Astrocyte (in vitro differentiated cells and primary cell): Measurements from ENCODE around the gene ZNF775. TPM values are rescaled to one million over a fixed set of nuclear protein-coding genes. Genes with fewer than 3 reads are reported as not detected.

ENCODE experiments used
- DNase-seq: peaks from one replicate; pipeline ENCODE4 v3.0.0-alpha.2; 2010; ENCODE audit warnings: low read depth
- FAIRE-seq: peaks from 2 replicates; lab custom pipeline; 2011; peaks lifted over from hg19 to GRCh38; lab: Jason Lieb, UNC
- H2AFZ ChIP-seq: 2 replicates; pipeline ENCODE4 v1.6.0; 2012; ENCODE audit warnings: low read depth, low read length, inconsistent platforms
- H3K27ac ChIP-seq: 2 replicates; pipeline ENCODE4 v1.5.1; 2011; ENCODE audit warnings: low read depth, low read length, inconsistent platforms
- H3K27me3 ChIP-seq: 2 replicates; pipeline ENCODE4 v1.6.0; 2011; ENCODE audit warnings: low read length, inconsistent platforms; ENCODE audit not compliant: insufficient read depth
- H3K36me3 ChIP-seq: 2 replicates; pipeline ENCODE4 v1.5.1; 2011; ENCODE audit warnings: low read length, inconsistent platforms; ENCODE audit not compliant: insufficient read depth
- H3K4me1 ChIP-seq: 2 replicates; pipeline ENCODE4 v1.5.1; 2011; ENCODE audit warnings: low read length, inconsistent platforms; ENCODE audit not compliant: insufficient read depth
- H3K4me2 ChIP-seq: 2 replicates; pipeline ENCODE4 v1.6.0; 2012; ENCODE audit warnings: low read length, inconsistent platforms
- H3K4me3 ChIP-seq: 2 replicates; pipeline ENCODE4 v1.5.1; 2011; ENCODE audit warnings: low read depth, mild to moderate bottlenecking, low read length, inconsistent platforms; ENCODE audit not compliant: insufficient read depth
- H3K79me2 ChIP-seq: 2 replicates; pipeline ENCODE4 v1.6.0; 2012; ENCODE audit warnings: mild to moderate bottlenecking, low read length, inconsistent platforms; ENCODE audit not compliant: insufficient read depth
- H3K9ac ChIP-seq: 2 replicates; pipeline ENCODE4 v1.6.0; 2012; ENCODE audit warnings: mild to moderate bottlenecking, low read length, inconsistent platforms
- H3K9me3 ChIP-seq: 2 replicates; pipeline ENCODE4 v1.5.1; 2012; ENCODE audit warnings: low read depth, mild to moderate bottlenecking, low read length, inconsistent platforms; ENCODE audit not compliant: insufficient read depth
- H4K20me1 ChIP-seq: 2 replicates; pipeline ENCODE4 v1.6.0; 2012; ENCODE audit warnings: low read length, inconsistent platforms; ENCODE audit not compliant: insufficient read depth
- H3K27ac Mint-ChIP-seq: one replicate; pipeline ENCODE4 v1.8.0; 2021; ENCODE audit warnings: mild to moderate bottlenecking, mixed read lengths; ENCODE audit not compliant: unreplicated experiment
- H3K27me3 Mint-ChIP-seq: one replicate; pipeline ENCODE4 v1.8.0; 2021; ENCODE audit warnings: low read depth, mixed read lengths; ENCODE audit not compliant: unreplicated experiment
- H3K36me3 Mint-ChIP-seq: one replicate; pipeline ENCODE4 v1.8.0; 2021; ENCODE audit warnings: low read depth, mixed read lengths; ENCODE audit not compliant: unreplicated experiment
- H3K4me1 Mint-ChIP-seq: one replicate; pipeline ENCODE4 v1.8.0; 2021; ENCODE audit warnings: low read depth, mixed read lengths; ENCODE audit not compliant: unreplicated experiment
- H3K4me3 Mint-ChIP-seq: one replicate; pipeline ENCODE4 v1.8.0; 2021; ENCODE audit warnings: mild to moderate bottlenecking, moderate library complexity, mixed read lengths; ENCODE audit not compliant: unreplicated experiment
- H3K9me3 Mint-ChIP-seq: one replicate; pipeline ENCODE4 v1.8.0; 2021; ENCODE audit warnings: mild to moderate bottlenecking, mixed read lengths; ENCODE audit not compliant: unreplicated experiment
- EZH2 ChIP-seq: IDR thresholded peaks from 2 replicates; pipeline ENCODE4 v1.6.1; 2012; ENCODE audit warnings: mild to moderate bottlenecking, low read length, inconsistent platforms; ENCODE audit not compliant: insufficient read depth
- total RNA-seq: library from RNA; stranded (reverse); gene quantifications from 2 replicates; pipeline ENCODE4 v1.2.1, GENCODE V29; 2021
- TF ChIP-seq, protein P1 (sequence below): IDR thresholded peaks from 2 replicates; pipeline ENCODE4 v1.5.1; 2011; ENCODE audit warnings: low read depth, mild to moderate bottlenecking, inconsistent platforms, low read length, moderate library complexity; ENCODE audit not compliant: insufficient read depth

ZNF775 gene
- total RNA-seq, 1 donor from 2014 or later: 6.5 TPM

DNA sequence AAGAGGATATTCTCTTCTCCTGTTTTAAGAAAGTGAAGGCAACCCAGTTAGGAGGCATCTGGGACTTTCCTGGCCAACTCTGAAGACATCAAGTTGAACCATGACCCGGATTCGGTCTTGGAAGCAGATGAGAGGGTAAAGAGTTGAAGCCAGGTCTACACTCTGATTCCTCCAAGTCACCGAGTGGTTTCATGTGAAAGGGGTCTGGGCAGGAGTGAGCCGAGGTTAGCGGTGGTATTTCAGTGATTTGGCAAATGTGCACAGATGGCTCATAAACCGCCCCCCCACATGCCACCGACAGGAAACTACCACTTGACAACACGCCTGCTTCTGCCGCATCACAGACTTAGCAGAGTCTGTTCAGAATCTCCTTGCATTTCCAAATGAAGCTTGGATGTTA, 21.9 kb upstream of the ZNF775 start:
- Histone ChIP-seq H4K20me1 (no peaks in the 10 kb centered on the region), H3K36me3 (no peaks in the 10 kb centered on the region), H2AFZ (peak overlapping the region; percentile 1), H3K9ac (no peak overlapping the region), H3K27me3 (no peaks in the 10 kb centered on the region), H3K79me2 (no peaks in the 10 kb centered on the region), H3K4me3 (no peak overlapping the region), H3K4me2 (no peak overlapping the region), H3K4me1 (peaks cover 2% of the 10 kb centered on the region), H3K27ac (no peak overlapping the region), H3K9me3 (no peaks in the 10 kb centered on the region)
- Mint-ChIP-seq H3K4me1 (peaks cover 5% of the 10 kb centered on the region), H3K36me3 (no peaks in the 10 kb centered on the region), H3K9me3 (no peaks in the 10 kb centered on the region), H3K27me3 (no peaks in the 10 kb centered on the region), H3K27ac (no peak overlapping the region), H3K4me3 (no peak overlapping the region)
- DNase-seq (no peak), FAIRE-seq (no peak)
- TF ChIP-seq, protein P1, sequence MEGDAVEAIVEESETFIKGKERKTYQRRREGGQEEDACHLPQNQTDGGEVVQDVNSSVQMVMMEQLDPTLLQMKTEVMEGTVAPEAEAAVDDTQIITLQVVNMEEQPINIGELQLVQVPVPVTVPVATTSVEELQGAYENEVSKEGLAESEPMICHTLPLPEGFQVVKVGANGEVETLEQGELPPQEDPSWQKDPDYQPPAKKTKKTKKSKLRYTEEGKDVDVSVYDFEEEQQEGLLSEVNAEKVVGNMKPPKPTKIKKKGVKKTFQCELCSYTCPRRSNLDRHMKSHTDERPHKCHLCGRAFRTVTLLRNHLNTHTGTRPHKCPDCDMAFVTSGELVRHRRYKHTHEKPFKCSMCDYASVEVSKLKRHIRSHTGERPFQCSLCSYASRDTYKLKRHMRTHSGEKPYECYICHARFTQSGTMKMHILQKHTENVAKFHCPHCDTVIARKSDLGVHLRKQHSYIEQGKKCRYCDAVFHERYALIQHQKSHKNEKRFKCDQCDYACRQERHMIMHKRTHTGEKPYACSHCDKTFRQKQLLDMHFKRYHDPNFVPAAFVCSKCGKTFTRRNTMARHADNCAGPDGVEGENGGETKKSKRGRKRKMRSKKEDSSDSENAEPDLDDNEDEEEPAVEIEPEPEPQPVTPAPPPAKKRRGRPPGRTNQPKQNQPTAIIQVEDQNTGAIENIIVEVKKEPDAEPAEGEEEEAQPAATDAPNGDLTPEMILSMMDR: no peak
- no peak for TF ChIP-seq EZH2

DNA sequence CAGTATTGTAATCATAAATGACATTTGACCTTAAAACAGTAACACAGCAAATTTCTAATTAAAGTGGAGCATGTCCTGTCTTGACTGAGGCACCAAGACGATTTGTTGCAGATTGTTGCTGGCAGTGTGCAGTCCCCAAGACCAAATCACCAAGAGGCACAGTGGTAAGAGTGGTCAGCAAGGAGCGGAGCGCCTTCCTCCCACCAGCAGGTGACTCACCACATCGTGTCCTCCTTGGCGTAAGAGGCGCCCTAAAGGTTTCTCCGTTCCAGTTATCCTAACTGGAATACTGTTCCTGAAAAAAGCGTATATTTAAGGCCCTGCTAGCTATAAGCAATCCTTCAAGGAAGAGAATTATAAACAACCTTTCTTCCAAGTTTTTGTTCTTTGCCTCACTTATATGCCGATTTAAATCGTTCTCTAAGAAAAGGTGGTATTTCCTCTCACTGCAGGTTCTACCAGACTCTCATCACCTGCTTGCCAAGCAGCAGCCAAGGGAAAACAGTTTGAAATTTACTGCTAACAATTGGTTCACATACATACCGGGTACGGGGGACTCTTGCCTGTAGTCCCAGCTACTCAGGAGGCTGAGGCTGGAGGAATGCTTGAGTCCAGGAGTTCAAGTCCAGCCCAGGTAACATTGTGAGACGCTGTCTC, 21.2 kb upstream of the ZNF775 start:
- H3K4me2 ChIP-seq: no peak overlapping the region
- Mint-ChIP-seq H3K27ac (no peak overlapping the region), H3K4me1 (peaks cover 7% of the 10 kb centered on the region)

DNA sequence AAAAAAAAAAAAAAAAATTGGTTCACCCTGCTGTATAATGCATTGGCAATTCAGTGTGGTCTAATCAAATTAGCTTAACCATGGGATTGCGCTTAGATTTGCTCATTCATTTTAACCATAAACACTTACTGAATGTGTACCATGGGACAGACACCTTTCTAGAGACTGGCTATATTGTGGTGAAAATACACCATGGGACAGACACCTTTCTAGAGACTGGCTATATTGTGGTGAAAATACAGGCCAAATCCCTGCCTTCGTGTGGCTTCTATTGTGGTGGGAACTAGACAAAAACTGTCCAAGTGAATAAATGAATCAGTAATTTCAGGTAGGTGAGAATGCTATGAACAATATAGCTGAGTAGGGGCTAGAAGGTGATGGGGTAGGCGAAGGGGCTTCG, 20.7 kb upstream of the ZNF775 start:
- Histone ChIP-seq H3K27me3 (no peaks in the 10 kb centered on the region), H4K20me1 (no peaks in the 10 kb centered on the region), H3K4me3 (no peak overlapping the region), H3K79me2 (no peaks in the 10 kb centered on the region), H3K36me3 (no peaks in the 10 kb centered on the region), H3K4me2 (no peak overlapping the region), H3K4me1 (peaks cover 2% of the 10 kb centered on the region), H3K27ac (no peak overlapping the region), H3K9ac (no peak overlapping the region), H2AFZ (no peak overlapping the region), H3K9me3 (no peaks in the 10 kb centered on the region)
- Mint-ChIP-seq H3K27ac (no peak overlapping the region), H3K4me1 (peaks cover 7% of the 10 kb centered on the region), H3K27me3 (peaks cover 3% of the 10 kb centered on the region), H3K4me3 (no peak overlapping the region), H3K9me3 (no peaks in the 10 kb centered on the region), H3K36me3 (no peaks in the 10 kb centered on the region)
- DNase-seq (no peak), FAIRE-seq (no peak)
- no peak for TF ChIP-seq EZH2
- TF ChIP-seq, protein P1: no peak

More for the DNA sequence above, 21.2 kb upstream of the ZNF775 start:
- Histone ChIP-seq H3K9ac (no peak overlapping the region), H3K4me3 (no peak overlapping the region), H3K9me3 (no peaks in the 10 kb centered on the region), H3K27ac (no peak overlapping the region), H3K36me3 (no peaks in the 10 kb centered on the region), H3K27me3 (no peaks in the 10 kb centered on the region), H4K20me1 (no peaks in the 10 kb centered on the region), H2AFZ (peak overlapping the region; percentile 1), H3K79me2 (no peaks in the 10 kb centered on the region), H3K4me1 (peaks cover 2% of the 10 kb centered on the region)
- FAIRE-seq (no peak), DNase-seq (peak; percentile 49)
- no peak overlapping the region for H3K4me3 Mint-ChIP-seq
- H3K36me3 Mint-ChIP-seq: no peaks in the 10 kb centered on the region
- peaks cover under 1% of the 10 kb centered on the region for H3K27me3 Mint-ChIP-seq
- H3K9me3 Mint-ChIP-seq: no peaks in the 10 kb centered on the region
- TF ChIP-seq, protein P1: no peak
- TF ChIP-seq EZH2: no peak
